Heart left ventricle (tissue), 16 donors: Measurements from ENCODE around the gene ABCC4. TPM values are rescaled to one million over a fixed set of nuclear protein-coding genes. Genes with fewer than 3 reads are reported as not detected.
A peak's percentile ranks its signal among the peaks of the same experiment; 100 is the strongest.

ENCODE experiments used
- ATAC-seq, 4 donors: fragments of 200-7000 bp; cut with Tn5 transposase; one replicate each; pipeline ENCODE4 v1.9.1; 2020 to 2022; ENCODE audit warnings: moderate library complexity in 4 of 4, mild to moderate bottlenecking in 3 of 4, moderate number of reproducible peaks in 1 of 4
- DNase-seq, 5 donors: peaks; one replicate each; pipeline ENCODE4 v3.0.0-alpha.2; 2020
- H3K27ac ChIP-seq, 12 donors: fragments of 200-600 bp; sonication (generic) in 4 of 12; one replicate each; pipeline versions ENCODE4 v1.5.0 to v1.8.0; 2016 to 2022; ENCODE audit warnings: mild to moderate bottlenecking in 2 of 12
- H3K27me3 ChIP-seq, 9 donors: fragments of 200-600 bp; sonication (generic) in 2 of 9; one replicate each; pipeline versions ENCODE4 v1.5.1 to v1.8.0; 2016 to 2022; ENCODE audit warnings: mild to moderate bottlenecking in 3 of 9
- H3K36me3 ChIP-seq, 9 donors: fragments of 200-600 bp; sonication (generic) in 2 of 9; one replicate each; pipeline versions ENCODE4 v1.5.0 to v1.8.0; 2018 to 2022; ENCODE audit warnings: mild to moderate bottlenecking in 2 of 9
- H3K4me1 ChIP-seq, 12 donors: fragments of 200-600 bp; sonication (generic) in 4 of 12; one replicate each; pipeline versions ENCODE4 v1.5.0 to v1.8.0; 2016 to 2022; ENCODE audit warnings: mild to moderate bottlenecking in 3 of 12
- H3K4me3 ChIP-seq, 12 donors: fragments of 200-600 bp; sonication (generic) in 4 of 12; one replicate each; pipeline versions ENCODE4 v1.5.0 to v1.8.0; 2017 to 2022; ENCODE audit warnings: mild to moderate bottlenecking in 9 of 12, moderate library complexity in 4 of 12
- H3K9me3 ChIP-seq, 12 donors: fragments of 200-600 bp; sonication (generic) in 4 of 12; one replicate each; pipeline versions ENCODE4 v1.5.0 to v1.8.0; 2016 to 2022; ENCODE audit warnings: mild to moderate bottlenecking in 1 of 12
- POLR2A ChIP-seq, 2 donors: fragments of 450-650 bp; IDR thresholded peaks; one replicate each; pipeline ENCODE4 v1.6.1; 2017; ENCODE audit warnings: antibody characterized with exemption in 2 of 2, mild to moderate bottlenecking in 2 of 2, moderate library complexity in 2 of 2
- WGBS, 4 donors: extraction: QIAGEN DNeasy Blood & Tissue Kit in 2 of 4; methylation state at CpG; one replicate each; pipeline versions ENCODE4 v1.1.5 to v1.1.7; 2013 to 2018; 5-methylcytosine and 5-hydroxymethylcytosine counted together
- intact Hi-C, 10 donors: fragments of 100-400 bp; cut with DNase I; formaldehyde crosslinking; loops; one replicate each; pipeline versions ENCODE4 v1.11.1 to v1.14.2; 2022
- polyA plus RNA-seq, 2 donors: library from polyadenylated mRNA; stranded (reverse); fragments of 200-250 nt; gene quantifications; one replicate each; pipeline ENCODE4 v1.2.3, GENCODE V29; 2013
- total RNA-seq, 9 donors: library from RNA; depleted of rRNA in 2 of 9; stranded (reverse); fragments of >200 nt in 2 of 9; fragmentation: NEBNext Ultra II Directional in 3 of 9; extraction: Animal tissue kit (Norgen Biotek cat#: 25700) in 3 of 9; gene quantifications; one replicate each; pipeline versions ENCODE4 v1.1.0 to v1.2.4, GENCODE V29; 2016 to 2023
- TF ChIP-seq, protein P1 (sequence below), 12 donors: fragments of 200-600 bp; sonication (generic) in 4 of 12; IDR thresholded peaks; one replicate each; pipeline versions ENCODE4 v1.5.0 to v1.8.0; 2018 to 2022; ENCODE audit warnings: antibody characterized with exemption in 12 of 12, mild to moderate bottlenecking in 5 of 12
- donor health status: ischemic (EF 13 %, LVEDD 7.1; RV severe dilation, severe dysfunction).
- donor health status: healthy with polysubstance abuse.
- donor health status: DM: no; HTN: yes; CAD: no.
- donor health status: DM: no; HTN: no; CAD: no.
- donor health status: ischemic (EF 25% LVEDD 6.9; RV normal size, moderate dysfunction).
- donor health status: ischemic (EF 25% LVEDD 5.7; RV mildly dilated, moderate dysfunction).
- donor health status: healthy.
- donor health status: DM: yes; HTN: yes; CAD: no.
- donor health status: ischemic (EF 35%, LVEDD 5.7; RV mildly dilated, moderate dysfunction).
- donor health status: nonischemic (EF 11% LVEDD 7.7; RV severe dilation, severe dysfunction).
- donor health status: DM: yes; HTN: yes; CAD: no.
- donor health status: PGD.
- donor health status: ischemic (EF 29% LVEDD 5.4; RV normal size, mild dysfunction).
- donor health status: nonischemic (EF 23%, LVEDD 6.1; RV moderate dilation, normal function).

ABCC4 gene
- total and polyA plus RNA-seq, 11 donors: 0.69 to 9.0 (median 5.3) TPM

GRCh38 chr13:95246292-95247082 lies 54.8 kb downstream of the ABCC4 start:
- 68 to 75% (median 71%) methylated on average over 10 of the region's 10 CpGs for WGBS, 4 donors
- TF ChIP-seq, protein P1, sequence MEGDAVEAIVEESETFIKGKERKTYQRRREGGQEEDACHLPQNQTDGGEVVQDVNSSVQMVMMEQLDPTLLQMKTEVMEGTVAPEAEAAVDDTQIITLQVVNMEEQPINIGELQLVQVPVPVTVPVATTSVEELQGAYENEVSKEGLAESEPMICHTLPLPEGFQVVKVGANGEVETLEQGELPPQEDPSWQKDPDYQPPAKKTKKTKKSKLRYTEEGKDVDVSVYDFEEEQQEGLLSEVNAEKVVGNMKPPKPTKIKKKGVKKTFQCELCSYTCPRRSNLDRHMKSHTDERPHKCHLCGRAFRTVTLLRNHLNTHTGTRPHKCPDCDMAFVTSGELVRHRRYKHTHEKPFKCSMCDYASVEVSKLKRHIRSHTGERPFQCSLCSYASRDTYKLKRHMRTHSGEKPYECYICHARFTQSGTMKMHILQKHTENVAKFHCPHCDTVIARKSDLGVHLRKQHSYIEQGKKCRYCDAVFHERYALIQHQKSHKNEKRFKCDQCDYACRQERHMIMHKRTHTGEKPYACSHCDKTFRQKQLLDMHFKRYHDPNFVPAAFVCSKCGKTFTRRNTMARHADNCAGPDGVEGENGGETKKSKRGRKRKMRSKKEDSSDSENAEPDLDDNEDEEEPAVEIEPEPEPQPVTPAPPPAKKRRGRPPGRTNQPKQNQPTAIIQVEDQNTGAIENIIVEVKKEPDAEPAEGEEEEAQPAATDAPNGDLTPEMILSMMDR (IDR thresholded peaks at IDR 0.05): no peak
- no peak for TF ChIP-seq POLR2A (IDR thresholded peaks at IDR 0.05)
- Histone ChIP-seq H3K4me3 (no peak overlapping the region), H3K9me3 (no peaks in the 10 kb centered on the region), H3K27ac (no peak overlapping the region), H3K36me3 (peaks cover 0 to 7% (median 0%) of the 10 kb centered on the region in 9 donors), H3K27me3 (no peaks in the 10 kb centered on the region), H3K4me1 (peaks cover 0 to 7% (median 0%) of the 10 kb centered on the region in 12 donors)
- no peak for DNase-seq
- ATAC-seq: no peak
- intact Hi-C loops: no loop called here

DNA sequence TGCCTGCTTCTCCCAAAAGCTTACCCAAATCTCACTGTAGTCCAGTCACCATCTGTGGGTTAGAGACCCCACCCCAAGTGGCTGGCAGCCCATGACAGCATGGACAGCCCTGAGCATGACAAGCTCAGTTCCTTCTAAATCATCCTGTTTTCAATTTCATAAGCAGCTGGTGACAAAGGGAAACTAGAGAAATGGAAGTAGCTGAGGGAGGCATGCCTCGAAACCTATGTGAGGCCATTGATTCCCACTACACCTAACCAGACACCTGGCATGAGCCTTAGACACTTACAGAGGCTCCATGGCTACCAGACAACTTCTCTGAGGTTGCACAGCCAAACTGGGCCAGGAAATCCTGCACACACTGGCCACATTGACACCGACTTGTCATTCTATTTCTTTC lies 56.2 kb downstream of the ABCC4 start:
- intact Hi-C loops: no loop called here
- 84 to 96% (median 92%) methylated on average over 2 of the region's 2 CpGs for WGBS, 4 donors

GRCh38 chr13:95243207-95243606 lies 58.0 kb downstream of the ABCC4 start:
- DNase-seq (no peak), ATAC-seq (no peak)
- Histone ChIP-seq H3K4me1 (peaks cover 0 to 11% (median 0%) of the 10 kb centered on the region in 12 donors), H3K4me3 (no peak overlapping the region), H3K27ac (no peak overlapping the region), H3K27me3 (no peaks in the 10 kb centered on the region), H3K9me3 (no peaks in the 10 kb centered on the region), H3K36me3 (peaks cover 0 to 7% (median 0%) of the 10 kb centered on the region in 9 donors)
- no peak for TF ChIP-seq POLR2A (IDR thresholded peaks at IDR 0.05)
- TF ChIP-seq, protein P1 (IDR thresholded peaks at IDR 0.05): no peak
- intact Hi-C loops: no loop called here
- WGBS, 4 donors: 53 to 75% (median 70%) methylated on average over 7 of the region's 7 CpGs

More for the DNA sequence above, 56.2 kb downstream of the ABCC4 start:
- no peak for DNase-seq
- Histone ChIP-seq H3K4me1 (peaks cover 0 to 7% (median 0%) of the 10 kb centered on the region in 12 donors), H3K4me3 (no peak overlapping the region), H3K27me3 (no peaks in the 10 kb centered on the region), H3K9me3 (no peaks in the 10 kb centered on the region), H3K27ac (no peak overlapping the region), H3K36me3 (peaks cover 0 to 7% (median 0%) of the 10 kb centered on the region in 9 donors)
- no peak for ATAC-seq
- no peak for TF ChIP-seq POLR2A (IDR thresholded peaks at IDR 0.05)
- TF ChIP-seq, protein P1 (IDR thresholded peaks at IDR 0.05): no peak

DNA sequence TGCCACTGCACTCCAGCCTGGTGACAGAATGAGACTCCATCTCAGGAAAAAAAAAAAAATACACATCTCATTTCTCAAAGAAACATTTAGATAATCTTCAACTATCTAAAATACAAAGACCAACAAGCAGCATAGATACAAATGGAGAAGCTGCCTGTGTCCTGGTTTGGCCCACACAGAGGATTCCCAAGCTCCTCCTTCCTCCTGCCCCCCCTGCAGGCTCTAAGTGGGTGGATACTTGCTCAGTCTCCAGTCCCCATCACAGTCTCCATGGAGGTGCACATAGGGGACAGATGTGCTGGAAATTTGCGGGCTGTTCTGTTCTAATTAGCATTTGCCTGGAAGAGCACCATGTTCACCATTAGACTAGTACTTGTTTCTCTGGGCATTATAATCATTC lies 59.9 kb downstream of the ABCC4 start:
- TF ChIP-seq POLR2A (IDR thresholded peaks at IDR 0.05): no peak
- TF ChIP-seq, protein P1 (IDR thresholded peaks at IDR 0.05): no peak
- DNase-seq: no peak
- no peaks in the 10 kb centered on the region for H3K9me3 ChIP-seq
- intact Hi-C loops: no loop called here
- H3K27ac ChIP-seq: no peak overlapping the region
- H3K36me3 ChIP-seq: no peaks in the 10 kb centered on the region
- peaks cover 0 to 9% (median 0%) of the 10 kb centered on the region in 12 donors for H3K4me1 ChIP-seq
- no peak overlapping the region for H3K4me3 ChIP-seq
- H3K27me3 ChIP-seq: no peaks in the 10 kb centered on the region
- peak in 1 of 4 donors; percentile 22 for ATAC-seq
- WGBS, 4 donors: 51 to 100% (median 92%) methylated on average over 1 of the region's 1 CpG
